HCT116 (cell line): Measurements from ENCODE around the gene MYH13. TPM values are rescaled to one million over a fixed set of nuclear protein-coding genes. Genes with fewer than 3 reads are reported as not detected.
A peak's percentile ranks its signal among the peaks of the same experiment; 100 is the strongest.

Experiments used
- ATAC-seq: fragments of 200-7000 bp; cut with Tn5 transposase; 2 replicates; pipeline ENCODE4 v1.9.1; 2020; ENCODE audit warnings: mild to moderate bottlenecking, moderate library complexity
- BruUV-seq: library from RNA; stranded (reverse); fragments of 400-500 nt; replicated peaks from 2 replicates; lab custom pipeline; 2021; lab: Mats Ljungman, UMichigan
- CTCF ChIA-PET: fragments of 300-600 bp; sonication (Branson Sonifier 250); formaldehyde crosslinking; loops from one replicate; lab custom pipeline; 2021; ENCODE audit warnings: antibody characterized with exemption; lab: Charles Lee
- POLR2A ChIA-PET: fragments of 300-600, 350-600 bp; sonication (Branson Sonifier 250); formaldehyde crosslinking; loops from one replicate; lab custom pipeline; 2021; ENCODE audit warnings: antibody characterized with exemption; lab: Charles Lee
- RAD21 ChIA-PET, 2 experiments: fragments of 300-600 bp; sonication (Branson Sonifier 250); formaldehyde crosslinking; loops; one replicate each; lab custom pipeline; 2023; ENCODE audit warnings: low total read pairs in 2 of 2; ENCODE audit not compliant: uncharacterized antibody in 2 of 2, unreplicated experiment in 2 of 2, low non-redundant PET in 1 of 2; lab: Charles Lee
- DNase-seq: peaks from one replicate; pipeline ENCODE4 v3.0.0-alpha.2; 2010; ENCODE audit warnings: low read depth, low spot score
- H2AFZ ChIP-seq: fragments of 200-600 bp; shearing (Covaris generic), sonication (generic); 2 replicates; pipeline ENCODE4 v1.6.1; 2017; ENCODE audit warnings: low read depth, mixed run types, mixed read lengths, antibody characterized with exemption, low read length; ENCODE audit not compliant: poor library complexity, severe bottlenecking
- H3K27ac ChIP-seq: 2 replicates; pipeline ENCODE4 v1.5.1; 2012; ENCODE audit warnings: low read depth, low read length
- H3K27me3 ChIP-seq: fragments of 200-600 bp; sonication (generic); 2 replicates; pipeline ENCODE4 v1.6.1; 2016; ENCODE audit warnings: mixed run types, low read length, mixed read lengths; ENCODE audit not compliant: insufficient read depth
- H3K36me3 ChIP-seq, 2 experiments: fragments of 200-500 bp in 1 of 2; fragments of 200-600 bp in 1 of 2; sonication (Bioruptor generic) in 1 of 2; sonication (generic) in 1 of 2; 2 replicates each; pipeline versions ENCODE4 v1.5.1 to v1.6.1; 2014 to 2016; ENCODE audit warnings: low read length in 2 of 2, inconsistent platforms in 1 of 2, mixed read lengths in 1 of 2, mixed run types in 1 of 2; ENCODE audit not compliant: insufficient read depth in 2 of 2, control insufficient read depth in 1 of 2
- H3K4me1 ChIP-seq, 2 experiments: fragments of 200-600 bp in 1 of 2; sonication (generic) in 1 of 2; 2 replicates each; pipeline versions ENCODE4 v1.5.1 to v1.6.1; 2012 to 2017; ENCODE audit warnings: low read length in 2 of 2, inconsistent platforms in 1 of 2, mild to moderate bottlenecking in 1 of 2, mixed read lengths in 1 of 2, mixed run types in 1 of 2, moderate library complexity in 1 of 2; ENCODE audit not compliant: insufficient read depth in 2 of 2, control insufficient read depth in 1 of 2
- H3K4me2 ChIP-seq: fragments of 200-600 bp; sonication (generic); 2 replicates; pipeline ENCODE4 v1.6.1; 2017; ENCODE audit warnings: mixed run types, low read length, mixed read lengths
- H3K4me3 ChIP-seq, 2 experiments: fragments of 200-600 bp in 1 of 2; sonication (generic) in 1 of 2; replicated peaks in 1 of 2; 2 replicates each; pipeline ENCODE4 v1.5.1; 2011 to 2016; ENCODE audit warnings: low read length in 2 of 2, control low read depth in 1 of 2, low read depth in 1 of 2, mild to moderate bottlenecking in 1 of 2, mixed read lengths in 1 of 2, mixed run types in 1 of 2
- H3K79me2 ChIP-seq: fragments of 200-600 bp; sonication (generic); 2 replicates; pipeline ENCODE4 v1.6.1; 2017; ENCODE audit warnings: mild to moderate bottlenecking, mixed run types, low read length, moderate library complexity, mixed read lengths; ENCODE audit not compliant: insufficient read depth
- H3K9ac ChIP-seq: fragments of 200-600 bp; sonication (generic); 2 replicates; pipeline ENCODE4 v1.6.1; 2016; ENCODE audit warnings: low read length, mixed read lengths
- H3K9me2 ChIP-seq: fragments of 200-600 bp; sonication (generic), shearing (Covaris generic); 2 replicates; pipeline ENCODE4 v1.6.1; 2017; ENCODE audit warnings: mixed run types, mild to moderate bottlenecking, moderate library complexity; ENCODE audit not compliant: insufficient read depth
- H3K9me3 ChIP-seq, 2 experiments: fragments of 200-500 bp in 1 of 2; fragments of 200-600 bp in 1 of 2; sonication (Bioruptor generic) in 1 of 2; sonication (generic) in 1 of 2; 2 replicates each; pipeline ENCODE4 v1.6.1; 2014 to 2017; ENCODE audit warnings: low read length in 2 of 2, mixed read lengths in 2 of 2, inconsistent platforms in 1 of 2, low read depth in 1 of 2, mild to moderate bottlenecking in 1 of 2, mixed run types in 1 of 2, moderate library complexity in 1 of 2; ENCODE audit not compliant: control insufficient read depth in 1 of 2, insufficient read depth in 1 of 2
- H4K20me1 ChIP-seq: fragments of 200-600 bp; sonication (generic), shearing (Covaris generic); 2 replicates; pipeline ENCODE4 v1.6.1; 2017; ENCODE audit warnings: mixed run types, mild to moderate bottlenecking, moderate library complexity; ENCODE audit not compliant: insufficient read depth
- ATF3 ChIP-seq: IDR thresholded peaks from 2 replicates; pipeline ENCODE4 v1.6.1; 2012
- CBX3 ChIP-seq: IDR thresholded peaks from 2 replicates; pipeline ENCODE4 v1.6.1; 2012; ENCODE audit warnings: low read depth
- CEBPB ChIP-seq: IDR thresholded peaks from 2 replicates; pipeline ENCODE4 v1.6.1; 2012; ENCODE audit warnings: low read depth
- EGR1 ChIP-seq: IDR thresholded peaks from 2 replicates; pipeline ENCODE4 v1.6.1; 2012; ENCODE audit warnings: low read depth
- ELF1 ChIP-seq: IDR thresholded peaks from 2 replicates; pipeline ENCODE4 v1.6.1; 2012; ENCODE audit warnings: low read depth, borderline replicate concordance
- EZH2 ChIP-seq: fragments of 200-600 bp; sonication (generic); IDR thresholded peaks from 2 replicates; pipeline ENCODE4 v1.6.1; 2017; ENCODE audit warnings: antibody characterized with exemption, mixed run types
- EZH2phosphoT487 ChIP-seq: fragments of 200-600 bp; IDR thresholded peaks from 2 replicates; pipeline ENCODE4 v1.6.1; 2018; ENCODE audit warnings: antibody characterized with exemption, borderline replicate concordance
- FOSL1 ChIP-seq: IDR thresholded peaks from 2 replicates; pipeline ENCODE4 v1.6.1; 2012; ENCODE audit warnings: low read depth
- JUND ChIP-seq: IDR thresholded peaks from 2 replicates; pipeline ENCODE4 v1.6.1; 2012
- POLR2AphosphoS5 ChIP-seq: IDR thresholded peaks from 2 replicates; pipeline ENCODE4 v1.6.1; 2011; ENCODE audit warnings: mild to moderate bottlenecking, low read depth, low read length, moderate library complexity
- RAD21 ChIP-seq: IDR thresholded peaks from 2 replicates; pipeline ENCODE4 v1.6.1; 2012; ENCODE audit warnings: low read depth, mild to moderate bottlenecking
- REST ChIP-seq: IDR thresholded peaks from 2 replicates; pipeline ENCODE4 v1.6.1; 2012; ENCODE audit warnings: low read depth
- SIN3A ChIP-seq: IDR thresholded peaks from 2 replicates; pipeline ENCODE4 v1.6.1; 2012; ENCODE audit warnings: low read depth
- SRF ChIP-seq: IDR thresholded peaks from 2 replicates; pipeline ENCODE4 v1.6.1; 2012; ENCODE audit warnings: low read depth
- TCF7L2 ChIP-seq: IDR thresholded peaks from 2 replicates; pipeline ENCODE4 v1.7.0; 2011; ENCODE audit warnings: borderline replicate concordance, inconsistent platforms; ENCODE audit not compliant: insufficient read depth, insufficient read length; ENCODE audit errors: extremely low read depth
- YY1 ChIP-seq: IDR thresholded peaks from 2 replicates; pipeline ENCODE4 v1.6.1; 2011; ENCODE audit warnings: low read length, low read depth, moderate library complexity, mild to moderate bottlenecking; ENCODE audit not compliant: insufficient replicate concordance; ENCODE audit errors: extremely low read depth
- ZFX ChIP-seq: fragments of 450-650 bp; IDR thresholded peaks from 2 replicates; pipeline ENCODE4 v1.6.1; 2017
- ZNF274 ChIP-seq: fragments of 200-500 bp; sonication (Bioruptor generic); IDR thresholded peaks from 2 replicates; pipeline ENCODE4 v1.6.1; 2014; ENCODE audit warnings: mild to moderate bottlenecking, low read depth, low read length, inconsistent platforms
- intact Hi-C: fragments of 100-400 bp; cut with micrococcal nuclease; formaldehyde crosslinking; loops from 2 replicates; pipeline ENCODE4 v1.10.0; 2022
- total RNA-seq: library from RNA; stranded (reverse); gene quantifications from one replicate; pipeline ENCODE4 v1.2.1, GENCODE V29; 2021; ENCODE audit not compliant: unreplicated experiment
- TF ChIP-seq, protein P1 (sequence below): IDR thresholded peaks from 2 replicates; pipeline ENCODE4 v1.6.1; 2011; ENCODE audit warnings: mild to moderate bottlenecking, low read length, moderate library complexity; ENCODE audit not compliant: insufficient replicate concordance; ENCODE audit errors: extremely low read depth

Gene MYH13
- total RNA-seq, 1 experiment from 2014 or later = not detected

DNA sequence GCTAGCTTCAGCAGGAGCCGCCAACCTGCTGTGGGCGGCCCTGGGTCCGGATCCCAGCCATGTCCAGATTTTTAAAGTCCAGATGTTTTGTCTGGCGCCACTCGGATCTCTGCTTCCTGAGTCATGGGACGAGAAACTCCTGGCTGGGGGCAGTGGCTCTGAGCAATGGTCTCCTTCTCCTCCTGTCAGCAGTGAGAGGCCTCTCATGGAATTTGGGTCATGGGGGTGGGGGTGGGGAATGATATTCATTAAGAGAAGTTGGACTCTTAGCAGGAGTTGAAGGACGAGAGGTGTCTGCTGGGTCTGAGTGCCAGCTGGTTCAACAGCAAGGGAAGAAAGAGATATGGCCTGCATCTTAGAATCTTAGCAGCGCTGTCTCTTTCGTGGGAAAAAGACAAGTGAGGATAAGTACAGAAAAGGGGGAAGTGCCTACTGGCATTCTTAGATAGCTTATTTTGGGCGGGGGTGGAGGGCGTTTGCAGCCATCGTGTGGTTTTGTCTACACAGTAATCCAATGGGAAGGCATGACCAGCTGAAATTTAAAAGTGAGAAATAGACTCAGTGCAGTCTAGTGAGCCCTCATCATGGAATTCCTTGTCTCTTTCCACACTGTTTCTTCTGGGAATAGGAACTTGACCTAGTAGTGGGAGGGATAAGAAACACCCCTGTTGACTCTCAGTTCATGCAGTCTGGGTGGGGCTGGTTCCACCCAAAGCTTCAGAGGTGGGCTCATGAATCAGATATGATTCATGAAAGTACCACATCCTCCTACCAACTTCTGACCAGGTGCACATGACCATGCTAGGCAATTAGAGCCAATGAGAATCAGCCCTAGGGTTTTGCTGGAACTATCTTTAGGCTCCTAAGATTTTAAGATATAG, 80.5 kb downstream of the MYH13 start:
- ChIA-PET RAD21 (interaction anchor here in 1 of 2 experiments (1.4 kb wide), 1 partner anchor 322 kb away, joined by 3 read pairs; no protein-coding TSS in a partner anchor), POLR2A (interaction anchor here (0.8 kb wide), 1 partner anchor 59 kb away, joined by 4 read pairs; no protein-coding TSS in a partner anchor), CTCF (interaction anchor here (1.1 to 3.2 kb wide), 3 partner anchors 65 to 325 kb away, joined by 4 to 30 read pairs (median 12); no protein-coding TSS in a partner anchor)
- Histone ChIP-seq H3K4me1 (peaks cover 2 to 25% of the 10 kb centered on the region in 2 experiments; a peak in 3 of 4 replicates), H3K27me3 (peaks cover 7% of the 10 kb centered on the region; the same call in 1 of the 2 replicates), H3K4me2 (peak overlapping the region; percentile 62), H3K79me2 (no peaks in the 10 kb centered on the region), H3K27ac (peak overlapping the region; percentile 7; the same call in 1 of the 2 replicates), H2AFZ (peak overlapping the region; percentile 29), H4K20me1 (no peaks in the 10 kb centered on the region), H3K9me2 (no peaks in the 10 kb centered on the region), H3K9ac (no peak overlapping the region), H3K36me3 (no peaks in the 10 kb centered on the region), H3K4me3 (peak overlapping the region in 1 of 2 experiments; percentile 12; a peak in 2 of 4 replicates), H3K9me3 (no peaks in the 10 kb centered on the region)
- no TSS peak for BruUV-seq
- peak; percentile 75 for DNase-seq
- intact Hi-C loops = loop anchor here (5.0 to 10.0 kb wide), 2 partner anchors 325 to 553 kb away; no protein-coding TSS in a partner anchor
- ATAC-seq = peak; percentile 90
- no peak for TF ChIP-seq CBX3
- no peak for TF ChIP-seq YY1
- TF ChIP-seq ATF3 = no peak
- TF ChIP-seq, protein P1, sequence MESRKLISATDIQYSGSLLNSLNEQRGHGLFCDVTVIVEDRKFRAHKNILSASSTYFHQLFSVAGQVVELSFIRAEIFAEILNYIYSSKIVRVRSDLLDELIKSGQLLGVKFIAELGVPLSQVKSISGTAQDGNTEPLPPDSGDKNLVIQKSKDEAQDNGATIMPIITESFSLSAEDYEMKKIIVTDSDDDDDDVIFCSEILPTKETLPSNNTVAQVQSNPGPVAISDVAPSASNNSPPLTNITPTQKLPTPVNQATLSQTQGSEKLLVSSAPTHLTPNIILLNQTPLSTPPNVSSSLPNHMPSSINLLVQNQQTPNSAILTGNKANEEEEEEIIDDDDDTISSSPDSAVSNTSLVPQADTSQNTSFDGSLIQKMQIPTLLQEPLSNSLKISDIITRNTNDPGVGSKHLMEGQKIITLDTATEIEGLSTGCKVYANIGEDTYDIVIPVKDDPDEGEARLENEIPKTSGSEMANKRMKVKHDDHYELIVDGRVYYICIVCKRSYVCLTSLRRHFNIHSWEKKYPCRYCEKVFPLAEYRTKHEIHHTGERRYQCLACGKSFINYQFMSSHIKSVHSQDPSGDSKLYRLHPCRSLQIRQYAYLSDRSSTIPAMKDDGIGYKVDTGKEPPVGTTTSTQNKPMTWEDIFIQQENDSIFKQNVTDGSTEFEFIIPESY = no peak
- TF ChIP-seq ELF1 = no peak
- no peak for TF ChIP-seq EGR1
- TF ChIP-seq FOSL1 = peak; percentile 89
- no peak for TF ChIP-seq RAD21
- TF ChIP-seq SRF = peak; percentile 72; the same call in 1 of the 2 replicates
- no peak for TF ChIP-seq REST
- TF ChIP-seq EZH2phosphoT487 = no peak
- no peak for TF ChIP-seq EZH2
- no peak for TF ChIP-seq SIN3A
- no peak for TF ChIP-seq ZNF274
- TF ChIP-seq JUND = peak; percentile 76
- no peak for TF ChIP-seq ZFX
- TF ChIP-seq CEBPB = no peak
- no peak for TF ChIP-seq TCF7L2
- 0 out of 2 replicates have a peak, but pooled peaks have one; percentile 11 for TF ChIP-seq POLR2AphosphoS5
